Ammon's horn (tissue), 1 donor: ENCODE data around the gene PLTP.
"Not testable (repeated sequence)": the region's sequence is repeated elsewhere in the genome, so short reads cannot be mapped to it uniquely, and the experiment has no call there.

Source experiments
- DNase-seq: peaks from one replicate; pipeline ENCODE4 v3.0.0-alpha.2; 2016; ENCODE audit warnings: low spot score

Gene PLTP

DNA sequence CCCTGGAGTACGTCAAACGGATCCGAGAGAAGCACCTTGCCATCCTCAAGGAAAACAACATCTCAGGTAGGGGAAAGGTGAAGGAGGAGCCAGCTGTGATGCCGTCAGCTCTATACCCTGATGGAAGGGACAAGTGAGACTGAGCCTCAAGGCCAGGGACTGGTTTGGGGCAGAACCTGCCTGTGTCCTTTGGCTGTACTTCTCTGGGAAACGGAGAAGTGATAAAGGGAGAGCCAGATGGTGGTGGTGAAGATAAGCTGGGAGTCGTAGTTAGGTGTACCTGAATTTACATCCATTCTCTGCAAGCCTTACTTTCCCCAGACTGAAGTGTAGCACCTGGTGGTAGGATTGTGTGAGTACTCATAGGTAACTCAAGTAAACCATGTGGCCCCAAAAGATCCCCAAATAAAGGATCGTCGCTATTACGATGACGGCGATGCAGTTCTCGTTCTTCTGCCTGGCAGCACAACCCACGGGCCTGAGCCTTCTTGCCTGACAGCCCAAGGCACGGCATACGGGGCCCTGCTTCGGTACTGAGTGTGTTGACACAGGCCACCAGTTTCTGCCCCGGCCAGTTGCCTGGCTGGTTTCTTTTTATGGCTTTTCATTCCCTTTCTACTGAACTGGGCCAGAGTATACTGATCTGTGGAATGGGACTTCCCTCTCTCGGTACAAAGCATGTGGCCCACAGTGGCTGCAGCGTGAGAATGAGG is 33.2 kb upstream of the PLTP start:
- no peak for DNase-seq

DNA sequence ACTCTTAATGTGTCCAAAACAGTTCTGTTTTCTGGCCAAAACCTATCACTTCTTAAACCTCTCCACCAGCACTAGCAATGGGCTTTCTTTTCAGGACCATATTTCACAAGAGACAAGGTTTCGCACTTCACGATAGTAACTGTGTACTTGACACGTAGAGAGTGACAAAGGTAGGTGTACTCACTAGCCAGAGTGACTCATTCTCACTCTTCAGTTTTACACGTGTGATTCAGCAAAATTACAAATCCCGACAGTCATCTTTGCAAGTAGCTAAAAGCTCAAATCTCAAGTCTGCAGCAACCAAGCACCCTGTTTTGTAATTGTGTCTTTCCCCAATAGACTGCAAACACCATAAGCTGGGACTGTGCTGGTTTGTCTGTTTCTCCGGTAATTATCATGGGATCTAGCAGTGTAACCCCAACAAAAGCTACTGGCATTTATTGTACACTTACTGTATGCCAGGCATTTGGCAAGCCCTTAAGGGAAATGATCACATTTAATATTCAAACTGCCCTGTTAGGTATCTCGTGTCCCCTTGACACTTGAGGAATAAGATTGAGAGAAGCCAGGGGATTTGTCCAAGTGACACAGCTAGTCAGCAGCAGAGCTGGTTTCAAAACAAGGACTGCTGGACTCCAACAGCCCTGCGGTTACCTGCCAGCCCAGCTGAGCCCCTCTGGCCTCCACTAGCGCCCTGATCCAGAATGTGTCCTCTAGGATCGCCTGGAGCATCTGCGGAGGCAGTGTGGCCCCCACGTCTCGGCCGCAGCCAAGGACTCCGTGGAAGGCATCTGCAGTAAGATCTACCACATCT is 32.4 kb upstream of the PLTP start:
- peak; percentile 51 for DNase-seq

GRCh38 chr20:45943613-45944012 is 31.7 kb upstream of the PLTP start:
- no peak for DNase-seq

- no peak for DNase-seq
Observed at GRCh38 chr20:45940469-45940868, 28.5 kb upstream of the PLTP start.

GRCh38 chr20:45940053-45940452 is 28.1 kb upstream of the PLTP start:
- no peak for DNase-seq

DNA sequence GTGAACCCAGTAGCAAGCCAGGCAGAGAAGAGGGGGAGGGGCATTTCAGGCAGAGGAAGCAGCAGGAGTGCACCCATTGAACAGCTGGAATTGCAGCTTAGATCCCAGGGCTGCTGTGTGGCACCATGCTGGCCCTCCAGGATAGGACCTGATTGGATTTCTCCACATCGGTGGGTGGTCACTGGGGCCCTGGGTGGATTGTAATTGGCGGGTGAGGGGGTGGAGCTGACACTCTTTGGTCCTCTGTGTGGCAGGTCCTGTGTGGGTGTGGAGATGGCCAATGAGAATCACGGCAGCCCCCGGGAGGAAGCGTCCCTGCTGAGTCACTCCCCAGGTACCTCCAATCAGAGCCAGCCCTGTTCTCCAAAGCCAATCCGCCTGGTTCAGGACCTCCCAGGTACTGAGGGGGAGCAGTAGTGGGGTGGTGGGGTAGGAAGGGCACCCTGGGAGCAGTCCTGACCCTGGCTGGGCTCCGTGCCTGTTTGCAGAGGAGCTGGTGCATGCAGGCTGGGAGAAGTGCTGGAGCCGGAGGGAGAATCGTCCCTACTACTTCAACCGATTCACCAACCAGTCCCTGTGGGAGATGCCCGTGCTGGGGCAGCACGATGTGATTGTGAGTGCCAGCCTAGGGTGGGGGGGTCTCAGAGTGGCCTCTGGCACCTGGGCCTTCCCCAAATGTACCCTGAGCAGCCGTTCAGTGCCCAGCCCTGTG is 26.9 kb upstream of the PLTP start:
- no peak for DNase-seq

- no peak for DNase-seq
Observed at GRCh38 chr20:45937765-45938164, 25.8 kb upstream of the PLTP start.

- peak; percentile 41 for DNase-seq
Observed at GRCh38 chr20:45935416-45936046, 23.6 kb upstream of the PLTP start.

- peak; percentile 98 for DNase-seq
Observed at GRCh38 chr20:45934586-45935415, 22.8 kb upstream of the PLTP start, which contains the start of gene PCIF1. Gene PCIF1, plus strand, starts transcription at chr20:45934683. Its CDS starts 4,317 bp downstream, at chr20:45939000.

DNA sequence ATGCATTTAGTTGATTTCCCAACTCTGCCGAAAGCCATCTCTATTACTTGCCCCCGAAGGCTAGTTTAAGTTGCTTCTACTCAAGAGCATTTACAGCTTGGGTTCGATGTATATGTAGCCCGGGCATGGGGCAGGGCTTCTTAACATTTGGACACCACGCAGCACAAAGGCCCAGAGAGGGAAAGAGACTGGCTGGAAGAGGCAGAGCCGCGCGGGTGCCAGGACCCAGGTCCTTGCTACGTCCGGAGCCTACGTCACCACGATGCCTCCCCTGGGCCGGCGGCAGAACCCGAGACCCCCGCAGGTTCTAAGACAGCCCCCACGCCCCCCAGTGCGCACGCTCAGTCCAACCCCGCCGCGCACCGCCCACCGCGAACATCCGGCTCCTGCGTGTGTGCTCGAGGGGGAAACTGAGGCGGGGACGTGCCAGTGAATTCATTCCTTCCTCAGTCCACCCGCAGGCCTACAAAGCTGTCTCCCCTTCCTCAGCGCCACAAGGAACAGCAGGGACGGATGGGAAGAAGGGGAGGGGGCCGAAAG is 22.2 kb upstream of the PLTP start:
- DNase-seq, result peak; percentile 78

- peak; percentile 84 for DNase-seq
Observed at GRCh38 chr20:45933266-45934045, 21.5 kb upstream of the PLTP start.

DNA sequence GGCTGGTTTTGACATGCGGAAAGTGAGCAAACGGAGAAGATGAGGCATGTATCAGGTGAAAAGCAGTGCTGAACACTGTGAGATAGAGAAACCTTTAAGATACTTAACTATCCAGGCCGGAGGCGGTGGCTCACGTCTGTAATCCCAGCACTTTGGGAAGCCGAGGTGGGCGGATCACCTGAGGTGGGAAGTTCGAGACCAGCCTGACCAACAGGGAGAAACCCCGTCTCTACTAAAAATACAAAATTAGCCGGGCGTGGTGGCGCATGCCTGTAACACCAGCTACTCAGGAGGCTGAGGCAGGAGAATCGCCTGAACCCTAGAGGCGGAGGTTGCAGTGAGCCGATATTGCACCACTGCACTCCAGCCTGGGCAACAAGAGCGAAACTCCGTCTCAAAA is 19.7 kb upstream of the PLTP start:
- DNase-seq, result not testable (repeated sequence)

DNA sequence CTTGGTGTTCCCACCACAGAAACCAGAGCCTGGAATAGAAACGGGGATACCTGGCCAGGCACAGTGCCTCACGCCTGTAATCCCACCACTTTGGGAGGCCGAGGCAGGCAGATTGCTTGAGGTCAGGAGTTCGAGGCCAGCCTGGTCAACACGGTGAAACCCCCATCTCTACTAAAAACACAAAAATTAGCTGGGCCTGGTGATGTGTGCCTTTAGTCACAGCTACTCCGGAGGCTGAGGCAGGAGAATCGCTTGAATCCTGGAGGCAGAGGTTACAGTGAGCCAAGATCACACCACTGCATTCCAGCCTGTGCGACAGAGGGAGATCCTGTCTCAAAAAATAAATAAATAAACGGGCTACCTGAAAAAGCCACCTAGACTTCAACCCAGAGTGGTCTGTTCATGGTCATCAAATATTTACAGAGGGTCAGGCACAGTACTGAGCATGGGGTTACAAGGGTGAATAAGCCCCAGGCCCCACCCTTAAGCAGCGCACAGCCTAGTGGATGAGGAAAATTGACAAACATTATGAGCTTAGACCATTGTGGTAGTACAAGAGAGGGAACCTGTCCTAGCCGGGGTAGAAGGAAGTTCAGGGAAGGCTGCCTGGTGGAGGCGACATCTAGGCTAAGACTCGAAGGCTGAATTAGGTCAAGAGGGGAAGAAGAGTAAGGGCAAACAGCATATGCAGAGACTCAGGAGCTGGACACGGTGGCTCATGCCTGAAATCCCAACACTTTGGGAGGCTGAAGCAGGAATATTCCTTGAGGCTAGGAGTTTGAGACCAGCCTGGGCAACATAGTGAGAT is 15.3 kb upstream of the PLTP start:
- DNase-seq, result no peak

GRCh38 chr20:45926731-45927070 is 14.7 kb upstream of the PLTP start:
- no peak for DNase-seq

GRCh38 chr20:45925821-45926506 is 14.0 kb upstream of the PLTP start:
- no peak for DNase-seq

- peak; percentile 60 for DNase-seq
Observed at GRCh38 chr20:45924391-45925261, 12.7 kb upstream of the PLTP start.

GRCh38 chr20:45921337-45922189 is 9.6 kb upstream of the PLTP start:
- DNase-seq, result no peak
